Measurements from ENCODE around the gene LENG8. TPM values are rescaled to one million over a fixed set of nuclear protein-coding genes. Genes with fewer than 3 reads are reported as not detected.

LENG8 gene
- total and polyA plus RNA-seq, 2 of the 4 experiments (the other 2 are of a cell fraction): 21.1 to 93.9 TPM

DNA sequence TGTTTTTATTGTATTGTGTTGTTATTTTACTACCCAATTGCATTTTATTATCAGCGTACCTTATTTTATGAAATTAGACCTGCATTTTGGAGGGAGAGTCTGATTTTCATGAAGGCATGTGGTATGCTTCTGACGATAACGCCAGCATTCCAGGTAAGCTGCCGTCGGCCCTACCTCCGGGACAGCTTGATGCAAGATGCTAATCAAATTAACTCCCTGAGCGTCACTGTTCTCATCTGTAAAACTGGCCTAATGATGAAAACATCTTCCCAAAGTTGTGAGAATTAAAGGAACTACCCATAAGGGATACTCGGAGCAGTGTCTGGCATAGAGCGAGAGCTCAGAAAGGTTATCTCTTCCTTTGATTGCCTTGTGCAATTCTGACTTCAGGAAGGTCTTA lies 40.8 kb downstream of the LENG8 start:
- Histone ChIP-seq H3K9ac (ENCODE audit: low read depth, low read length) (no peak overlapping the region), H4K20me1 (ENCODE audit: insufficient read depth, low read length) (no peaks in the 10 kb centered on the region), H3K9me1 (ENCODE audit: insufficient read depth, low read length) (no peaks in the 10 kb centered on the region; the same call in 1 of the 2 replicates), H4K91ac (ENCODE audit: insufficient read depth, low read depth, low read length) (no peak overlapping the region), H3K56ac (ENCODE audit: extremely low read depth, insufficient read depth, low read length) (no peak overlapping the region), H2BK15ac (ENCODE audit: low read depth, low read length) (no peak overlapping the region), H3K4ac (ENCODE audit: low read depth, low read length) (no peak overlapping the region), H2AK5ac (ENCODE audit: low read depth, low read length) (no peak overlapping the region), H3K23ac (ENCODE audit: low read depth, low read length) (no peak overlapping the region), H3K27ac (ENCODE audit: insufficient read depth, low read length) (no peak overlapping the region), H3K4me2 (ENCODE audit: low read depth, low read length) (no peak overlapping the region), H3K4me1 (ENCODE audit: control insufficient read depth, insufficient read depth, low read length) (no peaks in the 10 kb centered on the region), H3K4me3 (ENCODE audit: insufficient read depth, low read depth, low read length) (no peak overlapping the region), H3K36me3 (ENCODE audit: control insufficient read depth, insufficient read depth, low read length) (no peaks in the 10 kb centered on the region), H3K18ac (ENCODE audit: low read depth, low read length) (no peak overlapping the region), H2BK120ac (ENCODE audit: low read depth, low read length) (no peak overlapping the region), H2AFZ (replicated peaks; ENCODE audit: low read length, poor library complexity) (no peak overlapping the region), H4K8ac (ENCODE audit: low read depth in 2 of 2, low read length in 2 of 2) (no peak overlapping the region), H3K9me3 (ENCODE audit: control insufficient read depth, insufficient read depth, low read length) (no peaks in the 10 kb centered on the region), H3K27me3 (ENCODE audit: control insufficient read depth, insufficient read depth, low read length) (no peaks in the 10 kb centered on the region), H4K5ac (ENCODE audit: low read depth, low read length) (no peak overlapping the region), H2BK5ac (ENCODE audit: low read depth, low read length, poor library complexity, severe bottlenecking) (no peak overlapping the region), H2BK20ac (ENCODE audit: low read depth, low read length) (no peak overlapping the region), H2AK9ac (replicated peaks; ENCODE audit: low read depth, low read length, poor library complexity) (no peak overlapping the region), H3K79me1 (ENCODE audit: low read depth in 1 of 2, low read length in 2 of 2) (no peaks in the 10 kb centered on the region), H3K14ac (replicated peaks; ENCODE audit: low read depth, low read length) (no peak overlapping the region)
- intact Hi-C loops (cut with micrococcal nuclease) (no loop called here), dilution Hi-C loops (cut with HindIII; ENCODE audit: low sequenced_read_pairs, unreplicated experiment) (no loop called here), in situ Hi-C loops (cut with MboI; ENCODE audit: low sequenced_read_pairs) (no loop called here)
- DNase-seq (no peak), ATAC-seq (ENCODE audit: low read depth) (no peak)
- TF ChIP-seq RFX5 (IDR thresholded peaks at IDR 0.05; ENCODE audit: low read depth, low read length) (no peak), NFE2L2 (IDR thresholded peaks at IDR 0.05; ENCODE audit: low read depth, low read length) (no peak), ELK1 (IDR thresholded peaks at IDR 0.05; ENCODE audit: borderline replicate concordance, low read depth, low read length) (no peak), BHLHE40 (IDR thresholded peaks at IDR 0.05; ENCODE audit: low read depth, low read length) (no peak), CEBPB (IDR thresholded peaks at IDR 0.05; ENCODE audit: low read depth, low read length) (no peak), CHD1 (IDR thresholded peaks at IDR 0.05; ENCODE audit: low read depth, low read length) (no peak)
- TF ChIP-seq, protein P1, sequence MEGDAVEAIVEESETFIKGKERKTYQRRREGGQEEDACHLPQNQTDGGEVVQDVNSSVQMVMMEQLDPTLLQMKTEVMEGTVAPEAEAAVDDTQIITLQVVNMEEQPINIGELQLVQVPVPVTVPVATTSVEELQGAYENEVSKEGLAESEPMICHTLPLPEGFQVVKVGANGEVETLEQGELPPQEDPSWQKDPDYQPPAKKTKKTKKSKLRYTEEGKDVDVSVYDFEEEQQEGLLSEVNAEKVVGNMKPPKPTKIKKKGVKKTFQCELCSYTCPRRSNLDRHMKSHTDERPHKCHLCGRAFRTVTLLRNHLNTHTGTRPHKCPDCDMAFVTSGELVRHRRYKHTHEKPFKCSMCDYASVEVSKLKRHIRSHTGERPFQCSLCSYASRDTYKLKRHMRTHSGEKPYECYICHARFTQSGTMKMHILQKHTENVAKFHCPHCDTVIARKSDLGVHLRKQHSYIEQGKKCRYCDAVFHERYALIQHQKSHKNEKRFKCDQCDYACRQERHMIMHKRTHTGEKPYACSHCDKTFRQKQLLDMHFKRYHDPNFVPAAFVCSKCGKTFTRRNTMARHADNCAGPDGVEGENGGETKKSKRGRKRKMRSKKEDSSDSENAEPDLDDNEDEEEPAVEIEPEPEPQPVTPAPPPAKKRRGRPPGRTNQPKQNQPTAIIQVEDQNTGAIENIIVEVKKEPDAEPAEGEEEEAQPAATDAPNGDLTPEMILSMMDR (conservative IDR thresholded peaks at IDR 0.05; ENCODE audit: low read depth, low read length): no peak
- CTCF ChIA-PET: interaction anchor here (1.2 kb wide), 1 partner anchor 8 kb away, joined by 3 read pairs; no protein-coding TSS in a partner anchor
- WGBS, 2 experiments (ENCODE audit: extremely low coverage in 2 of 2, insufficient read length in 1 of 2): no CpG with 5 or more reads among the region's 9 CpGs
- POLR2A ChIA-PET (ENCODE audit: unreplicated experiment): no interaction called here
- no TSS peak for BruUV-seq (replicated peaks)

Measured in IMR-90 (cell line).